IPS DF 6.9 (cell line): ENCODE results near the gene SORCS2.

ENCODE experiments used
- DNase-seq: peaks from one replicate; pipeline ENCODE4 v3.0.0-alpha.2; 2013; ENCODE audit warnings: low read depth, low spot score
- H3K27ac ChIP-seq: one replicate; pipeline ENCODE4 v1.5.1; 2013; ENCODE audit warnings: low read length, control low read depth
- H3K27me3 ChIP-seq: 2 replicates; pipeline ENCODE4 v1.6.1; 2013; ENCODE audit warnings: mild to moderate bottlenecking, low read length; ENCODE audit not compliant: control insufficient read depth, insufficient read depth
- H3K36me3 ChIP-seq: 2 replicates; pipeline ENCODE4 v1.6.1; 2013; ENCODE audit warnings: low read length; ENCODE audit not compliant: control insufficient read depth, insufficient read depth
- H3K4me1 ChIP-seq: 2 replicates; pipeline ENCODE4 v1.6.1; 2013; ENCODE audit warnings: low read length; ENCODE audit not compliant: control insufficient read depth, insufficient read depth
- H3K4me3 ChIP-seq: 2 replicates; pipeline ENCODE4 v1.5.1; 2013; ENCODE audit warnings: mild to moderate bottlenecking, low read length
- H3K9me3 ChIP-seq: 2 replicates; pipeline ENCODE4 v1.6.1; 2013; ENCODE audit warnings: low read length, inconsistent platforms; ENCODE audit not compliant: control insufficient read depth, insufficient read depth
- WGBS: extraction: QIAGEN DNeasy Blood & Tissue Kit; methylation state at CpG from one replicate; pipeline ENCODE4 v1.1.7; 2013; ENCODE audit warnings: mixed read lengths, missing lambda C conversion rate; ENCODE audit not compliant: insufficient read length, insufficient coverage; 5-methylcytosine and 5-hydroxymethylcytosine counted together

The SORCS2 gene

GRCh38 chr4:7774301-7775294, 582.3 kb downstream of the SORCS2 start:
- H3K4me3 ChIP-seq, result no peak overlapping the region
- H3K27me3 ChIP-seq, result no peaks in the 10 kb centered on the region
- no peaks in the 10 kb centered on the region for H3K9me3 ChIP-seq
- peaks cover 11% of the 10 kb centered on the region; the same call in 1 of the 2 replicates for H3K36me3 ChIP-seq
- H3K27ac ChIP-seq, result no peak overlapping the region
- no peaks in the 10 kb centered on the region for H3K4me1 ChIP-seq
- no CpG with 5 or more reads among the region's 22 CpGs for WGBS
- no peak for DNase-seq

- H3K4me1 ChIP-seq, result no peaks in the 10 kb centered on the region
- DNase-seq, result no peak
- H3K4me3 ChIP-seq, result no peak overlapping the region
- peaks cover 11% of the 10 kb centered on the region; the same call in 1 of the 2 replicates for H3K36me3 ChIP-seq
- H3K27ac ChIP-seq, result no peak overlapping the region
- no peaks in the 10 kb centered on the region for H3K9me3 ChIP-seq
- WGBS, result no CpG with 5 or more reads among the region's 9 CpGs
- no peaks in the 10 kb centered on the region for H3K27me3 ChIP-seq
These were observed 583.1 kb downstream of the SORCS2 start for GRCh38 chr4:7775396-7775795.

- Histone ChIP-seq H3K27me3 (no peaks in the 10 kb centered on the region), H3K27ac (no peak overlapping the region), H3K4me1 (no peaks in the 10 kb centered on the region), H3K36me3 (peaks cover 11% of the 10 kb centered on the region; the same call in 1 of the 2 replicates), H3K9me3 (no peaks in the 10 kb centered on the region), H3K4me3 (no peak overlapping the region)
- no peak for DNase-seq
- no CpG with 5 or more reads among the region's 17 CpGs for WGBS
These were observed 584.8 kb downstream of the SORCS2 start for GRCh38 chr4:7777017-7777710.

GRCh38 chr4:7777871-7778509, 585.7 kb downstream of the SORCS2 start:
- no CpG with 5 or more reads among the region's 10 CpGs for WGBS
- Histone ChIP-seq H3K27ac (no peak overlapping the region), H3K27me3 (no peaks in the 10 kb centered on the region), H3K36me3 (peaks cover 9% of the 10 kb centered on the region; the same call in 1 of the 2 replicates), H3K4me3 (no peak overlapping the region), H3K4me1 (no peaks in the 10 kb centered on the region), H3K9me3 (no peaks in the 10 kb centered on the region)
- DNase-seq, result no peak

GRCh38 chr4:7778510-7779431, 586.4 kb downstream of the SORCS2 start:
- no CpG with 5 or more reads among the region's 24 CpGs for WGBS
- no peak for DNase-seq
- H3K27me3 ChIP-seq, result no peaks in the 10 kb centered on the region
- no peaks in the 10 kb centered on the region for H3K4me1 ChIP-seq
- H3K4me3 ChIP-seq, result no peak overlapping the region
- no peaks in the 10 kb centered on the region for H3K9me3 ChIP-seq
- H3K36me3 ChIP-seq, result peaks cover 7% of the 10 kb centered on the region; the same call in 1 of the 2 replicates
- H3K27ac ChIP-seq, result no peak overlapping the region

GRCh38 chr4:7779432-7779768, 587.1 kb downstream of the SORCS2 start:
- Histone ChIP-seq H3K36me3 (peaks cover 4% of the 10 kb centered on the region; the same call in 1 of the 2 replicates), H3K27me3 (no peaks in the 10 kb centered on the region), H3K4me1 (no peaks in the 10 kb centered on the region), H3K4me3 (no peak overlapping the region), H3K9me3 (no peaks in the 10 kb centered on the region), H3K27ac (no peak overlapping the region)
- no peak for DNase-seq
- no CpG with 5 or more reads among the region's 5 CpGs for WGBS

GRCh38 chr4:7780751-7781348, 588.5 kb downstream of the SORCS2 start:
- H3K36me3 ChIP-seq, result peaks cover 4% of the 10 kb centered on the region; the same call in 1 of the 2 replicates
- H3K9me3 ChIP-seq, result no peaks in the 10 kb centered on the region
- WGBS, result no CpG with 5 or more reads among the region's 5 CpGs
- H3K27ac ChIP-seq, result no peak overlapping the region
- H3K4me3 ChIP-seq, result no peak overlapping the region
- H3K4me1 ChIP-seq, result no peaks in the 10 kb centered on the region
- no peaks in the 10 kb centered on the region for H3K27me3 ChIP-seq
- no peak for DNase-seq

- Histone ChIP-seq H3K27ac (no peak overlapping the region), H3K36me3 (peaks cover 4% of the 10 kb centered on the region; the same call in 1 of the 2 replicates), H3K4me1 (no peaks in the 10 kb centered on the region), H3K4me3 (no peak overlapping the region), H3K9me3 (no peaks in the 10 kb centered on the region), H3K27me3 (no peaks in the 10 kb centered on the region)
- no CpG with 5 or more reads among the region's 13 CpGs for WGBS
- no peak for DNase-seq
These were observed 589.0 kb downstream of the SORCS2 start for GRCh38 chr4:7781366-7781765.

- DNase-seq, result no peak
- Histone ChIP-seq H3K27me3 (no peaks in the 10 kb centered on the region), H3K4me1 (no peaks in the 10 kb centered on the region), H3K9me3 (no peaks in the 10 kb centered on the region), H3K36me3 (peaks cover 4% of the 10 kb centered on the region; the same call in 1 of the 2 replicates), H3K27ac (no peak overlapping the region), H3K4me3 (no peak overlapping the region)
- WGBS, result no CpG with 5 or more reads among the region's 17 CpGs
These were observed 589.7 kb downstream of the SORCS2 start for GRCh38 chr4:7781993-7782392.
